NCI-H526 (cell line): ENCODE results near the gene ZCCHC18.

Experiments
- DNase-seq, 2 experiments: peaks; one replicate each; lab custom pipeline; 2025; lab: John Stamatoyannopoulos, UW

Gene ZCCHC18

GRCh38 chrX:104134583-104135261, 22.4 kb downstream of the ZCCHC18 start:
- DNase-seq, result no peak

- DNase-seq, result no peak
These were observed 23.4 kb downstream of the ZCCHC18 start for GRCh38 chrX:104135677-104136076.

GRCh38 chrX:104136241-104137019, 24.1 kb downstream of the ZCCHC18 start:
- DNase-seq, result peak; percentile 56 to 88

- no peak for DNase-seq
These were observed 25.2 kb downstream of the ZCCHC18 start for GRCh38 chrX:104137496-104137895.

- no peak for DNase-seq
These were observed 28.9 kb downstream of the ZCCHC18 start for GRCh38 chrX:104141087-104141760.

GRCh38 chrX:104151037-104151436, 38.7 kb downstream of the ZCCHC18 start:
- DNase-seq, result no peak

- peak; percentile 77 to 92 for DNase-seq
These were observed 44.6 kb downstream of the ZCCHC18 start, which contains the start of gene SLC25A53 for GRCh38 chrX:104156630-104157529. TSS of gene SLC25A53 (minus strand) at chrX:104157009. CDS start at chrX:104105257, 51,752 bp downstream.
